ENCODE results near the gene UBE3C.

- TF ChIP-seq CTCF (IDR thresholded peaks at IDR 0.05 in 8 of 11, conservative IDR thresholded peaks at IDR 0.05 in 3 of 11) (no peak), POLR2AphosphoS5 (IDR thresholded peaks at IDR 0.05) (no peak)
These were observed 129.2 kb downstream of the UBE3C start for GRCh38 chr7:157267956-157268355.

Measured in spleen (tissue), 7 donors.